Liver (tissue), 9 donors: ENCODE measurements around the gene PSMG1. TPM values are rescaled to one million over a fixed set of nuclear protein-coding genes. Genes with fewer than 3 reads are reported as not detected.

Experiments used
- DNase-seq: peaks from one replicate; pipeline ENCODE4 v3.0.0-alpha.2; 2017; ENCODE audit warnings: low spot score
- H3K27ac ChIP-seq, 2 donors: one replicate each; pipeline ENCODE4 v1.7.0; 2013; ENCODE audit warnings: inconsistent platforms in 2 of 2, low read length in 2 of 2, control low read depth in 1 of 2, low read depth in 1 of 2, mild to moderate bottlenecking in 1 of 2
- H3K27me3 ChIP-seq, 4 donors: one replicate each; pipeline versions ENCODE4 v1.6.1 to v1.7.0; 2013; ENCODE audit warnings: low read length in 3 of 4, inconsistent platforms in 1 of 4, mild to moderate bottlenecking in 1 of 4, moderate library complexity in 1 of 4; ENCODE audit not compliant: control insufficient read depth in 4 of 4, insufficient read depth in 4 of 4
- H3K36me3 ChIP-seq, 4 donors: one replicate each; pipeline versions ENCODE4 v1.6.1 to v1.7.0; 2013; ENCODE audit warnings: low read length in 3 of 4, mild to moderate bottlenecking in 3 of 4, low read depth in 1 of 4, moderate library complexity in 1 of 4; ENCODE audit not compliant: control insufficient read depth in 4 of 4, insufficient read depth in 3 of 4
- H3K4me1 ChIP-seq, 4 donors: one replicate each; pipeline versions ENCODE4 v1.6.1 to v1.7.0; 2013; ENCODE audit warnings: low read length in 3 of 4, mild to moderate bottlenecking in 3 of 4, moderate library complexity in 1 of 4; ENCODE audit not compliant: control insufficient read depth in 4 of 4, insufficient read depth in 4 of 4
- H3K4me3 ChIP-seq, 3 donors: one replicate each; pipeline versions ENCODE4 v1.6.1 to v1.7.0; 2013; ENCODE audit warnings: low read length in 3 of 3, control low read depth in 1 of 3, low read depth in 1 of 3, mild to moderate bottlenecking in 1 of 3
- H3K9ac ChIP-seq, 2 donors: one replicate each; pipeline ENCODE4 v1.7.0; 2013; ENCODE audit warnings: low read length in 2 of 2, mild to moderate bottlenecking in 2 of 2, moderate library complexity in 2 of 2, control low read depth in 1 of 2, low read depth in 1 of 2
- H3K9me3 ChIP-seq, 4 donors: one replicate each; pipeline versions ENCODE4 v1.6.1 to v1.7.0; 2013; ENCODE audit warnings: low read length in 3 of 4; ENCODE audit not compliant: control insufficient read depth in 4 of 4
- FOXA1 ChIP-seq: IDR thresholded peaks from 2 replicates; pipeline ENCODE4 v1.6.1; 2016; ENCODE audit warnings: antibody characterized with exemption
- FOXA2 ChIP-seq: IDR thresholded peaks from 2 replicates; pipeline ENCODE4 v1.6.1; 2016; ENCODE audit warnings: antibody characterized with exemption
- GABPA ChIP-seq, 2 donors: IDR thresholded peaks in 1 of 2; conservative IDR thresholded peaks in 1 of 2; 2 replicates each; pipeline ENCODE4 v1.6.1; 2016; ENCODE audit warnings: antibody characterized with exemption in 2 of 2, mild to moderate bottlenecking in 1 of 2, moderate library complexity in 1 of 2
- HNF4A ChIP-seq, 2 donors: conservative IDR thresholded peaks; 2 replicates each; pipeline ENCODE4 v1.6.1; 2016; ENCODE audit warnings: antibody characterized with exemption in 2 of 2, mild to moderate bottlenecking in 2 of 2
- JUND ChIP-seq, 2 donors: IDR thresholded peaks; 2 replicates each; pipeline ENCODE4 v1.6.1; 2016; ENCODE audit warnings: antibody characterized with exemption in 2 of 2
- NR2F2 ChIP-seq: IDR thresholded peaks from 2 replicates; pipeline ENCODE4 v1.6.1; 2016; ENCODE audit warnings: antibody characterized with exemption
- RAD21 ChIP-seq, 2 donors: IDR thresholded peaks; 2 replicates each; pipeline ENCODE4 v1.6.1; 2016; ENCODE audit warnings: antibody characterized with exemption in 2 of 2, mild to moderate bottlenecking in 2 of 2
- RXRA ChIP-seq, 2 donors: IDR thresholded peaks; 2 replicates each; pipeline ENCODE4 v1.6.1; 2017 to 2018; ENCODE audit warnings: antibody characterized with exemption in 2 of 2, mild to moderate bottlenecking in 1 of 2
- SP1 ChIP-seq: IDR thresholded peaks from 2 replicates; pipeline ENCODE4 v1.6.1; 2018; ENCODE audit warnings: antibody characterized with exemption, mild to moderate bottlenecking
- YY1 ChIP-seq: IDR thresholded peaks from 2 replicates; pipeline ENCODE4 v1.6.1; 2016; ENCODE audit warnings: antibody characterized with exemption, mild to moderate bottlenecking
- WGBS: extraction: QIAGEN DNeasy Blood & Tissue Kit; methylation state at CpG from one replicate; pipeline ENCODE4 v1.1.7; 2013; 5-methylcytosine and 5-hydroxymethylcytosine counted together
- polyA plus RNA-seq, 2 donors: library from polyadenylated mRNA; stranded (reverse) in 1 of 2; unstranded in 1 of 2; fragments of 200-250 nt in 1 of 2; fragments of >200 nt in 1 of 2; fragmentation: Nextera tagmentation in 1 of 2; extraction: Ambion mirVana in 1 of 2; gene quantifications; one replicate each; pipeline versions ENCODE4 v1.2.1 to v1.2.3, GENCODE V29; 2013 to 2015
- total RNA-seq, 2 donors: library from RNA; depleted of rRNA; stranded (reverse); fragments of >200 nt; gene quantifications; one replicate each; pipeline ENCODE4 v1.2.3, GENCODE V29; 2014
- TF ChIP-seq, protein P1 (sequence below): fragments of 150-350 bp; IDR thresholded peaks from 2 replicates; pipeline ENCODE4 v1.5.1; 2017; ENCODE audit warnings: improper control_type of control experiment, low read depth, low read length; ENCODE audit not compliant: missing input control
- TF ChIP-seq, protein P2 (sequence below): IDR thresholded peaks from 2 replicates; pipeline ENCODE4 v1.6.1; 2016; ENCODE audit warnings: antibody characterized with exemption
- TF ChIP-seq, protein P3 (sequence below): IDR thresholded peaks from 2 replicates; pipeline ENCODE4 v1.6.1; 2016; ENCODE audit warnings: antibody characterized with exemption
- TF ChIP-seq, protein P4 (sequence below): IDR thresholded peaks from 2 replicates; pipeline ENCODE4 v1.6.1; 2016; ENCODE audit warnings: antibody characterized with exemption
- TF ChIP-seq, protein P5 (sequence below): IDR thresholded peaks from 2 replicates; pipeline ENCODE4 v1.6.1; 2016; ENCODE audit warnings: antibody characterized with exemption, mild to moderate bottlenecking
- donor health status: healthy.
- donor health status: healthy.
- donor health status: healthy.
- donor health status: healthy.
- donor health status: healthy.

Gene PSMG1
- total and polyA plus RNA-seq, 4 donors = 23.9 to 32.3 (median 30.7) TPM

DNA sequence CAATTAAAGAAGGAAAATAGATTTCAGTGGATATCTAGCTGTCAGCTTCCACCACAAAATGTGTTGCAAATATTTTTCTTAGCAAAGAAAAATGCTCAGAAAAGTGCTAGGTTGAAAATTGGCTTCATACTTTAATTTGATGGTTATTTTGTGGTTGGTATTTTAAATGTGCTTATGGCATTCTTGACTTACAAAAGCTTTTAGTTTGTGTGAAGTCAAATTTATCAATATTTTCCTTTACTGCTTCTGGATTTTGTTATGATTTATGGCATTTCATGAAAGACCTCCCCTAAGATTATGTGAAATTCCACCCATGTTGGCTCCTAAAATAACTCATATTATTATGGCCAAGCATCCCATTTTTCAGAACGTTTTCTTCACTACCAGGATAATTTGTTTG, 51.5 kb downstream of the PSMG1 start:
- 81% methylated on average over 1 of the region's 1 CpG for WGBS

DNA sequence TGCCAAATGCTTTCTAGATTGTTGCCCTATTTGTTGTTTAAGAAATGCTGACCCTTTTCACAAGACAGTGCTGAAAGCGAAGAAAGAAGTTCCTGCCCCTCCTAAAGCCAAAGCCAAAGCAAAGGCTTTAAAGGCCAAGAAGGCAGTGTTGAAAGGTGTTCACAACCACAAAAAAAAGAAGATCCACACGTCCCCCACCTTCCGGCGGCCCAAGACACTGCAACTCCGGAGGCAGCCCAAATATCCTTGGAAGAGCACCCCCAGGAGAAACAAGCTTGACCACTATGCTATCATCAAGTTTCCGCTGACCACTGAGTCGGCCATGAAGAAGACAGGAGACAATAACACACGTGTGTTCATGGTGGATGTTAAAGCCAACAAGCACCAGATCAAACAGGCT, 55.7 kb downstream of the PSMG1 start:
- H3K27ac ChIP-seq = no peak overlapping the region
- peaks cover 0 to 3% (median 0%) of the 10 kb centered on the region in 4 donors for H3K9me3 ChIP-seq
- peak; percentile 12 for DNase-seq
- H3K36me3 ChIP-seq = no peaks in the 10 kb centered on the region
- H3K27me3 ChIP-seq = no peaks in the 10 kb centered on the region
- H3K4me1 ChIP-seq = peaks cover 0 to 5% (median 0%) of the 10 kb centered on the region in 4 donors
- no peak overlapping the region for H3K9ac ChIP-seq
- TF ChIP-seq, protein P1, sequence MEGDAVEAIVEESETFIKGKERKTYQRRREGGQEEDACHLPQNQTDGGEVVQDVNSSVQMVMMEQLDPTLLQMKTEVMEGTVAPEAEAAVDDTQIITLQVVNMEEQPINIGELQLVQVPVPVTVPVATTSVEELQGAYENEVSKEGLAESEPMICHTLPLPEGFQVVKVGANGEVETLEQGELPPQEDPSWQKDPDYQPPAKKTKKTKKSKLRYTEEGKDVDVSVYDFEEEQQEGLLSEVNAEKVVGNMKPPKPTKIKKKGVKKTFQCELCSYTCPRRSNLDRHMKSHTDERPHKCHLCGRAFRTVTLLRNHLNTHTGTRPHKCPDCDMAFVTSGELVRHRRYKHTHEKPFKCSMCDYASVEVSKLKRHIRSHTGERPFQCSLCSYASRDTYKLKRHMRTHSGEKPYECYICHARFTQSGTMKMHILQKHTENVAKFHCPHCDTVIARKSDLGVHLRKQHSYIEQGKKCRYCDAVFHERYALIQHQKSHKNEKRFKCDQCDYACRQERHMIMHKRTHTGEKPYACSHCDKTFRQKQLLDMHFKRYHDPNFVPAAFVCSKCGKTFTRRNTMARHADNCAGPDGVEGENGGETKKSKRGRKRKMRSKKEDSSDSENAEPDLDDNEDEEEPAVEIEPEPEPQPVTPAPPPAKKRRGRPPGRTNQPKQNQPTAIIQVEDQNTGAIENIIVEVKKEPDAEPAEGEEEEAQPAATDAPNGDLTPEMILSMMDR = no peak
- TF ChIP-seq, protein P2, sequence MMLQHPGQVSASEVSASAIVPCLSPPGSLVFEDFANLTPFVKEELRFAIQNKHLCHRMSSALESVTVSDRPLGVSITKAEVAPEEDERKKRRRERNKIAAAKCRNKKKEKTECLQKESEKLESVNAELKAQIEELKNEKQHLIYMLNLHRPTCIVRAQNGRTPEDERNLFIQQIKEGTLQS = no peak
- no peak for TF ChIP-seq FOXA1
- no peak for TF ChIP-seq NR2F2
- H3K4me3 ChIP-seq = no peak overlapping the region
- WGBS = 84% methylated on average over 8 of the region's 8 CpGs

More for the DNA sequence above, 51.5 kb downstream of the PSMG1 start:
- Histone ChIP-seq H3K27me3 (no peaks in the 10 kb centered on the region), H3K27ac (no peak overlapping the region), H3K9me3 (peaks cover 0 to 3% (median 0%) of the 10 kb centered on the region in 4 donors), H3K36me3 (no peaks in the 10 kb centered on the region), H3K4me3 (no peak overlapping the region), H3K4me1 (no peaks in the 10 kb centered on the region), H3K9ac (no peak overlapping the region)
- DNase-seq = no peak
- TF ChIP-seq RXRA (IDR thresholded peaks at IDR 0.05) (no peak), JUND (IDR thresholded peaks at IDR 0.05) (no peak), FOXA1 (no peak), FOXA2 (no peak), SP1 (no peak), HNF4A (conservative IDR thresholded peaks at IDR 0.05) (no peak), RAD21 (IDR thresholded peaks at IDR 0.05) (no peak), GABPA (IDR thresholded peaks at IDR 0.05 in 1 of 2, conservative IDR thresholded peaks at IDR 0.05 in 1 of 2) (no peak), NR2F2 (no peak), YY1 (no peak)
- TF ChIP-seq, protein P2 = no peak
- TF ChIP-seq, protein P3, sequence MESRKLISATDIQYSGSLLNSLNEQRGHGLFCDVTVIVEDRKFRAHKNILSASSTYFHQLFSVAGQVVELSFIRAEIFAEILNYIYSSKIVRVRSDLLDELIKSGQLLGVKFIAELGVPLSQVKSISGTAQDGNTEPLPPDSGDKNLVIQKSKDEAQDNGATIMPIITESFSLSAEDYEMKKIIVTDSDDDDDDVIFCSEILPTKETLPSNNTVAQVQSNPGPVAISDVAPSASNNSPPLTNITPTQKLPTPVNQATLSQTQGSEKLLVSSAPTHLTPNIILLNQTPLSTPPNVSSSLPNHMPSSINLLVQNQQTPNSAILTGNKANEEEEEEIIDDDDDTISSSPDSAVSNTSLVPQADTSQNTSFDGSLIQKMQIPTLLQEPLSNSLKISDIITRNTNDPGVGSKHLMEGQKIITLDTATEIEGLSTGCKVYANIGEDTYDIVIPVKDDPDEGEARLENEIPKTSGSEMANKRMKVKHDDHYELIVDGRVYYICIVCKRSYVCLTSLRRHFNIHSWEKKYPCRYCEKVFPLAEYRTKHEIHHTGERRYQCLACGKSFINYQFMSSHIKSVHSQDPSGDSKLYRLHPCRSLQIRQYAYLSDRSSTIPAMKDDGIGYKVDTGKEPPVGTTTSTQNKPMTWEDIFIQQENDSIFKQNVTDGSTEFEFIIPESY = no peak
- TF ChIP-seq, protein P4, sequence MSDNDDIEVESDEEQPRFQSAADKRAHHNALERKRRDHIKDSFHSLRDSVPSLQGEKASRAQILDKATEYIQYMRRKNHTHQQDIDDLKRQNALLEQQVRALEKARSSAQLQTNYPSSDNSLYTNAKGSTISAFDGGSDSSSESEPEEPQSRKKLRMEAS = no peak

DNA sequence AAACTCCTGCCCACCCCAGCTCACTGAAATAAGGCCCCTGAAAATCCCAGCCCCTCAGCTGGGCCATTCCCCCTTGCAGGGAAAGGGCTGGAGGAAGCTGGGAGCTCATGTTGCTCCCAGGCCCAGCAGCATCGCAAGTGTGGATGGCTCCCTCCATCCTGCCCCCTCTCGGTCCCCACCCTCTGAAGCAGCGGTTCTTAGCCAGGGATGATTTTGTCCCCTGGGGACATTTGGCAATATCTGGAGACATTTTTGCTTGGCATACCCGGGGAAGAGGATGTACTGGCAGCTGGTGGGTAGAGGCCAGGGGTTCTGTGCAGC, 56.8 kb downstream of the PSMG1 start:
- H3K4me1 ChIP-seq = peaks cover 0 to 5% (median 0%) of the 10 kb centered on the region in 4 donors
- no peak for DNase-seq
- no peak overlapping the region for H3K27ac ChIP-seq
- H3K36me3 ChIP-seq = no peaks in the 10 kb centered on the region
- WGBS = 79% methylated on average over 4 of the region's 4 CpGs
- TF ChIP-seq, protein P5, sequence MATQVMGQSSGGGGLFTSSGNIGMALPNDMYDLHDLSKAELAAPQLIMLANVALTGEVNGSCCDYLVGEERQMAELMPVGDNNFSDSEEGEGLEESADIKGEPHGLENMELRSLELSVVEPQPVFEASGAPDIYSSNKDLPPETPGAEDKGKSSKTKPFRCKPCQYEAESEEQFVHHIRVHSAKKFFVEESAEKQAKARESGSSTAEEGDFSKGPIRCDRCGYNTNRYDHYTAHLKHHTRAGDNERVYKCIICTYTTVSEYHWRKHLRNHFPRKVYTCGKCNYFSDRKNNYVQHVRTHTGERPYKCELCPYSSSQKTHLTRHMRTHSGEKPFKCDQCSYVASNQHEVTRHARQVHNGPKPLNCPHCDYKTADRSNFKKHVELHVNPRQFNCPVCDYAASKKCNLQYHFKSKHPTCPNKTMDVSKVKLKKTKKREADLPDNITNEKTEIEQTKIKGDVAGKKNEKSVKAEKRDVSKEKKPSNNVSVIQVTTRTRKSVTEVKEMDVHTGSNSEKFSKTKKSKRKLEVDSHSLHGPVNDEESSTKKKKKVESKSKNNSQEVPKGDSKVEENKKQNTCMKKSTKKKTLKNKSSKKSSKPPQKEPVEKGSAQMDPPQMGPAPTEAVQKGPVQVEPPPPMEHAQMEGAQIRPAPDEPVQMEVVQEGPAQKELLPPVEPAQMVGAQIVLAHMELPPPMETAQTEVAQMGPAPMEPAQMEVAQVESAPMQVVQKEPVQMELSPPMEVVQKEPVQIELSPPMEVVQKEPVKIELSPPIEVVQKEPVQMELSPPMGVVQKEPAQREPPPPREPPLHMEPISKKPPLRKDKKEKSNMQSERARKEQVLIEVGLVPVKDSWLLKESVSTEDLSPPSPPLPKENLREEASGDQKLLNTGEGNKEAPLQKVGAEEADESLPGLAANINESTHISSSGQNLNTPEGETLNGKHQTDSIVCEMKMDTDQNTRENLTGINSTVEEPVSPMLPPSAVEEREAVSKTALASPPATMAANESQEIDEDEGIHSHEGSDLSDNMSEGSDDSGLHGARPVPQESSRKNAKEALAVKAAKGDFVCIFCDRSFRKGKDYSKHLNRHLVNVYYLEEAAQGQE = no peak
- TF ChIP-seq HNF4A (conservative IDR thresholded peaks at IDR 0.05) (no peak), NR2F2 (no peak), SP1 (no peak)
- TF ChIP-seq, protein P1 = no peak
- peaks cover 0 to under 1% (median 0%) of the 10 kb centered on the region in 4 donors for H3K9me3 ChIP-seq
- no peak overlapping the region for H3K9ac ChIP-seq
- no peak overlapping the region for H3K4me3 ChIP-seq
- H3K27me3 ChIP-seq = no peaks in the 10 kb centered on the region
